ENCODE measurements around the gene GOLGA8K.
"Not testable (repeated sequence)": the region's sequence is repeated elsewhere in the genome, so short reads cannot be mapped to it uniquely, and the experiment has no call there.

The GOLGA8K gene

DNA sequence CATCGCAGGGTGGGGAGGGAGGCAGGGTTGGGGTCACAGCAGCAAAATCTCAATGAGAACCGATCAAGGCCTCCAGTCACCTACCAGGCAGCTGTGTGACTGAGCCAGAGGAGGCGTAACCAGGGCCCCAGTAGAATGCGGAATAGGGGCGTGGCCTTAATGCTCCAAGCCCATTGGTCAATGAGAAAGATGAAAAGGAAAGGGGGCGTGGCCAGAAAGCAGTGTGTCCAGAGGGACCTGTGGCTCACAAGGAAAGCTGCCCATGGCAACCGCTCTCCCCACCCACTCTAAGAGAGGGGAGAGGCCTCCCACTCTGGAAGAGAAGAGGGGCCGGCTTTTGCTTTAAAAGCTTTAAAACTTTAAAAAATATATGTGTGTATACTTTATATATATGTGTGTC lies at the start of gene GOLGA8K:
Gene GOLGA8K (minus strand): TSS at position 101 of the 400 bp plus-strand sequence. CDS start 98 bp downstream, at position 3.
- DNase-seq (ENCODE audit: low read depth, low spot score), result not testable (repeated sequence)

GRCh38 chr15:32440445-32440977 lies 37.4 kb upstream of the GOLGA8K start:
- not testable (repeated sequence) for DNase-seq (ENCODE audit: low read depth, low spot score)

DNA sequence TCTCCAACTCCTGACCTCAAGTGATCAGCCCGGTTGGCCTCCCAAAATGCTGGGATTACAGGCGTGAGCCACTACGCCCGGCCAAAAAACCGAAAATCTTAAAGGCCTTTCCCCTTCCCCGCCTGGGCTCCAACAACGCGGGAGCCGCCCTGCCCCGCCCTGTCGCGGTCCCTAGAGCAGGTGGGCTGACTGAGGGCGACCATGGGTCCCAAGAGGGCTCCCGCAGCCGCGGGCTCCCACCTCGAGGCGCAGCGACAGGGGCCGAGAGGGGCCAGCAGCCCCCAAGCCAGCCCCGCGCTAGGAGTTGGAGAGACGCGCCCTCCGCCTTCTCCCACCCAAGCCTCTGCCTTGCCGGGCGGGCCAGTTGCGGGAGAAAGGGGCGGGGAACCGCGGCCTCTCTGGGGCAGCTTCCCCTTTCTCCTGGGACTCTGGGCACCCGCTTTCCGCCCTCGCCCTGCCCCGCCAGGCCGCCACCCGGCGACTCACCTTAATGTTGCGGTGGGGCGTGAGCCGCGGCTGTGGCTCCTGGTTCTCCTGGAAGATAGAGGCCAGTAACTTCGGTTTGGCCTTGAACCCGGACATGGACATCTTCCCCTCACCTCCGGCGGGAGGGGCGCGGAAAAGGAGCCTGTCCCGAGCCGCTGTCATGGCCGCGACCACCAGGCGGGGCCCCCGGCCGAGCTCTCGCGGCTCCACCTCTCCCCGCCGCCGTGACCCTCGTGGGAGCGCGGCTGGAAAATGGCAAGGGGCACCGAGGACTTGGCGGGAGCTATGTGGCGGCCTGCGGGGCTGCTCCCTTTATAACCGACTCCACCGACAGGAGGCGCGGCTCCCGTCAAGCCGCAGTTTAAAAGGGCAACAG lies 31.2 kb upstream of the GOLGA8K start:
- DNase-seq (ENCODE audit: low read depth, low spot score), result not testable (repeated sequence)

DNA sequence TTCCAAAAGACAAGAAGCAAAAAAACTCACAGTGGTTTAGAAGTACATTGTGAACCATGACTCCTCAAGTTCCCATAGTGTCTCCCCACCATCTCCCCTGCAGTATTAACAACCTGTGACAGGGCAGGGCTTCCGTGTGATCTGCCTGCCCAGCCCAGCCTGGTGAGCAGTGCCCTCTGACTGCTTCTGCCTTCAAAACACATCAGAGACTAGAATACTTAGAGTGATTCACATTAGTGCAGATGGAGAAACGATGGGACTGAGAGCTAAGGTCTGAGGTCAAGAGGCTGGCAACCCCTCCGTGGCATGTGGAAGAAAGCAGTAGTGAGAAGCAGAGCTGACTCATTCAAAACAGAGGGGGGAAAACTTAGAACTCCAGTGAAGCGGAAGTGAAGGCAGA lies 24.5 kb upstream of the GOLGA8K start:
- DNase-seq (ENCODE audit: low read depth, low spot score), result not testable (repeated sequence)

DNA sequence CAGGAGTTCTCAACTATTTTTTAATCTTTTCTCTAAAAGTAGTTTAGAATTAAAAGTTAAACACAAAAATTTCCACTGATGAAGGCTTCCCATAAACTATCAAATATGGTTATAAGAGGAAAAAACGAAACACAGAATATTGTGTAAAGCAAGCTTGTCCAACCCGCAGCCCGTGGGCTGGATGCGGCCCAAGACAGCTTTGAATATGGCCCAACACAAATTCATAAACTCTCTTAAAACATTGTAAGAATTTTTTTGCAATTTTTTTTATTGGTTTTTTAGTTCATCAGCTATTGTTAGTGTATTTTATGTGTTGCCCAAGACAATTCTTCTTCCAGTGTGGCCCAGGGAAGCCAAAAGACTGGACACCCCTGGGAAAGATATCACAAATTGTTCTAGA lies 23.4 kb upstream of the GOLGA8K start:
- DNase-seq (ENCODE audit: low read depth, low spot score), result not testable (repeated sequence)

GRCh38 chr15:32407903-32408302 lies 4.8 kb upstream of the GOLGA8K start:
- DNase-seq (ENCODE audit: low read depth, low spot score), result not testable (repeated sequence)

DNA sequence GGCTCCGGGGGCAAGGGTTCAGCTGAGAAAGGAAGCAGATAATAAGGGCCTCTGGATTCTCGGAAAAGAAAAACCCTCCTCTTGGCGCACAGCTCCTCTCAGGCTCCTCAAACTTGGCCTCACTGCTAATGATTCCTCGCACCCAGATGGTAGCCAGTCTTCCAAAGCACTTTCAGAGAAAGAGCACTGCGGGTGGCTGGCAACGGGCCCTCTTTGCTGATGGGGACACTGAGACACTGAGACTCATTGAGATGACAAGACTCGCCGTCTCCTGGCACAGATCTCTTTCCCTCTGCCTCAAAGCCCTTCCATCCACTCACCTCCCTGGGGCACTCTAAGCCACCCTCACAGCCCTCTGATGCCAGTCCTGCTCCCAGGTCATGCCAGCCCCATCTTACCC lies 6.6 kb downstream of the GOLGA8K start:
- not testable (repeated sequence) for DNase-seq (ENCODE audit: low read depth, low spot score)

DNA sequence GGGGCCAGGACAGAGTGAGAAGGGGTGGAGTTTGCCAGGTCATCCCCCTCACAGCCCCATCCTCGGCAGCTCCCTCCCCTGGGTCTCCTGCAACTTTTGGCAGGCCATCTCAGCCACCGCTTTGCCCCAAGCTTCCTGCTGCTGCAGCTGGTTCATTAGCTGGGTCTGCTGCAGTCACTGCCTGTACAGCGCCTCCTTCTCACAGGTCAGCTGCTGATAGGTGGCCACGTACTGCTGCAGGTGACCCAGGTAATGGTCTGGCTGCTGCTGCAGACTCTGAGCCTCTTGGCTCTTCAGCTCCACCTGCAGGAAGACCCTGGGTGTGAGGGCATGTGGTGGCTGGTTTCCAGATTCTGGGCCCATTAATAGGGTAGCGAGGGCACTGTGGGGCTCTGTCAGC lies 8.3 kb downstream of the GOLGA8K start:
- not testable (repeated sequence) for DNase-seq (ENCODE audit: low read depth, low spot score)

DNA sequence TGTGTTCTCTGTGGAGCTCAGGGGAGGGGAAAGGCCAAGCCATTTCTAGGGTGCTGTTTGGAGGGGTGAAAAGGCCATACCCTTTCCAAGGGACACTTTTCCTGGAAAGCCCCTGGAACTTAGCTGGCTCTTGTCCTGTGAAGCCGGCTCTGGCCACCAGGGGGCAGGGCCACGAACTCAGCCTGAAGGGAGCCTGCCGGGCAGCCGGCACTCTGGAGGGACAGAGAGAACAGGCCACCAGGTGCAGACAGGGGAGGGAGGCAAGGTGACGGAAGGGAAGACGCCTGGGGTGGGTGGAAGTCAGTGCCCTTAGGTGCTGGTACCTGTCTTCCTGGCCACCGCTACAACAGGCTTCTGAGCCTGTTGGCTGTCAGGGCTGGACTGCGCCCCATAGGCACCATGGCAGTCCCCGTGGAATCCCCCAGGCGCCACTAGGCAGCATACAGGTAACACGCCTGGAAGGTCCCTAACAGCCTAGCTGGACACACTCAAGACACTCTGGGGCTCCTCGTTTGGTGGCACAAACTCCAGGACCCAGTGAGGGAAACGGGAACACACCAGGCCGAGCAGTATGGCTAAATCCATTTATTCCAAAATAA lies 14.9 kb downstream of the GOLGA8K start:
- not testable (repeated sequence) for DNase-seq (ENCODE audit: low read depth, low spot score)

- not testable (repeated sequence) for DNase-seq (ENCODE audit: low read depth, low spot score)
Observed at GRCh38 chr15:32385823-32386495, 17.1 kb downstream of the GOLGA8K start.

- not testable (repeated sequence) for DNase-seq (ENCODE audit: low read depth, low spot score)
Observed at GRCh38 chr15:32374185-32374584, 28.9 kb downstream of the GOLGA8K start.

DNA sequence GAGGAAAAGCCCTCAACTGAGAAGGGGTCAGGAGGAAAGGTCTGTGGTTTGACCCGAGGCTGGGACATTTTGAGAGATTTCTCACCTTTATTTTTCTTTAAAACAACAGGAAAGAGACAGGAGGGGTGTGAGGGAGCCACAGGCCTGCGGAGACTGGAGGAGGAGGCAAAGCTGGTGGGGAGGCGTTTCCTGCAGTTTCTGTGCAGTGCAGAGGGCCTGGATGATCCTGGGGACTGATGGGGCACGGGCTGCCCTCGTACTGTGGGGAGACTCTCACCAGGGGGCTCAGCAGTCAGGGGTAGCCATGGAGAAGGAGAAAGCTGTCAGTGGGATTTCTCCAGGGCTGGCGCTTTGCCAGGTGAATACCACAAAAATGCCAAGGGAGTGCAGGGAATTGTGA lies 29.4 kb downstream of the GOLGA8K start:
- not testable (repeated sequence) for DNase-seq (ENCODE audit: low read depth, low spot score)

- DNase-seq (ENCODE audit: low read depth, low spot score), result not testable (repeated sequence)
Observed at GRCh38 chr15:32372075-32372474, 31.0 kb downstream of the GOLGA8K start.

DNA sequence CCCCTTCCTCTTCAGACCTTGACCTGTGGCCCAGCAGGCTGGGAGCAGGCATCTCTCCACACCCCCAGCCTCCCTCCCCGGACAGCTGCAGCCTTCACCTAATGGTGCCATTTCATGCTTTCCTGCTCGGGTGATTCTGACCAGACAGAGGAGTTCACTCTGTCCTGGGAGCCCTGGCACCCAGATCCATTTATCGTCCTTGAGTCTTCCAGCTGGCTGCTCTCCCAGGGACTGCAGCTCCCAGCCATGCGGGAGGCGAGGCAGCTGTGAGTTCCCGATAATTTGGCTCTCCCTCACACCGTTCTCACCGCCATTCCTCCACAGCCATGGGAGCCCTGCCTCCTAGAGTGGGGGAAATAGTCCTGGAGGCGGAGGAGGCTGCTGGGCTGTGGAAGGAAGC lies 32.6 kb downstream of the GOLGA8K start:
- DNase-seq (ENCODE audit: low read depth, low spot score), result not testable (repeated sequence)

GRCh38 chr15:32370064-32370463 lies 33.0 kb downstream of the GOLGA8K start:
- DNase-seq (ENCODE audit: low read depth, low spot score), result not testable (repeated sequence)

DNA sequence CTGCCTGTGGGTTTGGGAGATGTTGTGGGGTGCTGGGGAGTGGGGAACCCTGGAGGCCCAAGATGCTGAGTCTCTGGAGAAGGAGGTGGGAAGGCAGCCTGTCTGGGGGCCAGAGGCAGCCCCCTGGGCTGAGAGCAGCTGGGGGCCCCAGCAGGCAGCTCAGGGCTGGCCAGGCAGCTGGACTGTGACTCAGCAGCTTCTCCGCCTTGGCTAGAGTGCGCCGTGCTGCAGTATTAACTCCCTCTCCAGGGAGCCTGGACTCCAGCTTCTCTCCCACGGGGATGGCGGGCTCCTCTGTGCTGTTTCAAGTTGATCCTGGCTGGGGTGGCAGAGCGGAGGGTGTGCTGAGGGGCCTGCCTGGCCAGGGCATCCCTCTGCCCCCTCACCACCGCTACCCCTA lies 36.6 kb downstream of the GOLGA8K start:
- not testable (repeated sequence) for DNase-seq (ENCODE audit: low read depth, low spot score)

DNA sequence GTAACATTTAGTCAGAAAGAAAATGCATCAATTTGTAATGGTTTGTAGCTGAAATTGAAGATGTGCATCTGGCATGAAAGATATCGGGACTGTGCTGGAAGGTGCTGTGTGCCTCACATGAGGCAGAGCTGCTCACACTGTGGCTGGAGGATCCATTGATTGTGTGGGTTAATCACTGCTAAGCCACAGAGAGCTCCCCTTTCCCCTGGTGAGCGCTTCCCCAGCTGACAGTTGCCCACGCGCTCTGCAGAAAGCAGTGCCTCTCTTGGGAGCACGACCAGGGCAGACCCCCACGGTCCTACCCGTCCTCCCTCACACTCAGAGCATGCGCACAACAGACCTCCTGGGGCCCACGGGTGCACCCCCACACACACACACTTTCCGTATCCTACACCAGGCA lies 37.1 kb downstream of the GOLGA8K start:
- DNase-seq (ENCODE audit: low read depth, low spot score), result not testable (repeated sequence)

DNA sequence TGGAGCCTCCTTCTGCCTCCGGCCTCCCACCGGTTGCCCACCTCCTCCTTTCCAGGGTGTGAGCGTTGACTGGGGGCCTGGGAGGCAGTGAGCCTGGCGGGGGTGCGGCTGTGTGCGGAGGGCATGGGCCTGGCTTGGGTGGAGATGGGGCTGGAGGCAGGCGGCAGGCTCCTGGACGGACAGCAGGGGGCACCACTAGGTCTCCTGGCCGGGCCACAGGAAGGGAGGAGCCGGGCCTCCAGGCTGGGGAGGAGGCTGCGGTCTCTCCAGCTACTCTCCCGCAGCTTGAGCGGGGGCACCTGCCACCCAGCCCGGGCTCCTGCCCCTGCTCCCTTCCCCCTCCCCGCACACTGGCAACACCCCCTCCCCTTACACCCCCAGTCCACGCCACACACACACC lies 38.1 kb downstream of the GOLGA8K start:
- DNase-seq (ENCODE audit: low read depth, low spot score), result not testable (repeated sequence)

GRCh38 chr15:32363449-32363848 lies 39.6 kb downstream of the GOLGA8K start:
- DNase-seq (ENCODE audit: low read depth, low spot score), result not testable (repeated sequence)

DNA sequence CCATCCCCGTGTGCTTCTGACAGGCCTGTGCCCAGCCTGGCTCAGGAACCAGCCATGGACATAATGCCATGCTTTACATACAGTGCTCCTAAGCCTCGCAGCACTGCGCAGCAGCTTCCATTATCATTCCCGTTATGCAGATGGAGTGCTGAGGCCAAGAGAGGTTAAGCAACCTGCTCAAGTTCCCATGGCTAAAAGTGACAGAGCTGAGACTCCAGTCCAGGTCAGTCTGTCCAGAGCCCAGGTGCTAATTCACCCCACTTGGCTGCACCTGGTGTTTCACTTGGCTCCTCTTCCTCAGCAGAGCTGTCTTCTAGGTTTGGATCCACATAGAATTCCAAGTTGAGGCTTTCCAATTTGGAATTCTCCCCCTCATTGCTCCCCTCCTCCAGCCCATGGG lies 41.4 kb downstream of the GOLGA8K start:
- DNase-seq (ENCODE audit: low read depth, low spot score), result not testable (repeated sequence)

DNA sequence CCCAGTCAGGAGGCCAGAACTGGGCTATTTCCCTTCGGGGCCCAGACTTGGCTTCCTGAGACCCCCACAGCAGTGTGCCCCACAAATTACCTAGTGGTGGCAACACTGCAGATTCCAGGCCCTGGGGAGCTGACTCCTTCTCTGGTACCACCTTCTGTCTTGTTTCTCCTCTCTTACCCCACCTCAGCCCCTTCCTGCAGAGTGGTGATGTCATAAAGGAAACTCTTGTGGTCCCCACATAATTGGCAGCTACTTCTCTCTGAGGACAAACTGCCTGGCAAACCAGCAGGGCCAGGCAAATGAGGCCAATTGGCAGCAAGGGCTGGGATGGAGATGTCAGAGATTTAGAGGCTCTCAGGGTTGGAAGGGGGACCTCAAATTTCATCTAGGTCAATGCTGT lies 44.6 kb downstream of the GOLGA8K start:
- not testable (repeated sequence) for DNase-seq (ENCODE audit: low read depth, low spot score)

GRCh38 chr15:32356909-32357308 lies 46.2 kb downstream of the GOLGA8K start:
- DNase-seq (ENCODE audit: low read depth, low spot score), result not testable (repeated sequence)
